GM12878 (cell line): ENCODE measurements around the gene IGSF1. TPM values are rescaled to one million over a fixed set of nuclear protein-coding genes. Genes with fewer than 3 reads are reported as not detected.

ENCODE experiments used
- ATAC-seq: fragments of 200-7000 bp; cut with Tn5 transposase; 3 replicates; pipeline ENCODE4 v1.9.1; 2020; ENCODE audit warnings: mild to moderate bottlenecking, moderate library complexity
- BruUV-seq: library from RNA; stranded (reverse); fragments of 400-500 nt; replicated peaks from 2 replicates; lab custom pipeline; 2021; lab: Mats Ljungman, UMichigan
- CTCF ChIA-PET: fragments of 300-600 bp; sonication (Branson Sonifier 250); formaldehyde crosslinking; extraction: SDS; loops from one replicate; lab custom pipeline; 2021; ENCODE audit warnings: inconsistent platforms; lab: Yijun Ruan, JAX
- POLR2A ChIA-PET: fragments of 350-600 bp; formaldehyde crosslinking; extraction: SDS; loops from one replicate; lab custom pipeline; 2021; ENCODE audit warnings: inconsistent platforms; lab: Charles Lee
- RAD21 ChIA-PET: fragments of 300-600 bp; sonication (Branson Sonifier 250); formaldehyde crosslinking; loops from one replicate; lab custom pipeline; 2023; ENCODE audit warnings: antibody characterized with exemption; ENCODE audit not compliant: unreplicated experiment; lab: Charles Lee
- SMC1A ChIA-PET: fragments of 300-600 bp; sonication (Branson Sonifier 250); formaldehyde crosslinking; loops from one replicate; lab custom pipeline; 2023; ENCODE audit not compliant: unreplicated experiment, uncharacterized antibody; lab: Charles Lee
- DNase-seq: peaks from one replicate; pipeline ENCODE4 v3.0.0-alpha.2; 2011; ENCODE audit warnings: low read depth, low spot score
- FAIRE-seq: peaks from 3 replicates; lab custom pipeline; 2011; peaks lifted over from hg19 to GRCh38; lab: Jason Lieb, UNC
- H2AFZ ChIP-seq: 2 replicates; pipeline ENCODE4 v1.6.0; 2011; ENCODE audit warnings: low read depth, low read length, control low read depth; ENCODE audit not compliant: control insufficient read depth
- H3K27ac ChIP-seq: 2 replicates; pipeline ENCODE4 v1.5.1; 2011; ENCODE audit warnings: control low read depth; ENCODE audit not compliant: control insufficient read depth, insufficient read depth
- H3K27me3 ChIP-seq, 2 experiments: replicated peaks in 1 of 2; 2 replicates each; pipeline versions ENCODE4 v1.6.0 to v1.6.1; 2011; ENCODE audit warnings: low read length in 1 of 2; ENCODE audit not compliant: control insufficient read depth in 2 of 2, insufficient read depth in 2 of 2
- H3K36me3 ChIP-seq, 2 experiments: 2 replicates each; pipeline ENCODE4 v1.5.1; 2011; ENCODE audit warnings: low read length in 1 of 2; ENCODE audit not compliant: control insufficient read depth in 2 of 2, insufficient read depth in 2 of 2
- H3K4me1 ChIP-seq: 2 replicates; pipeline ENCODE4 v1.6.1; 2011; ENCODE audit warnings: mild to moderate bottlenecking, low read length, moderate library complexity, mixed read lengths; ENCODE audit not compliant: control insufficient read depth, insufficient read depth
- H3K4me2 ChIP-seq: 2 replicates; pipeline ENCODE4 v1.6.0; 2011; ENCODE audit warnings: control low read depth; ENCODE audit not compliant: control insufficient read depth, insufficient read depth
- H3K4me3 ChIP-seq: fragments of 200-600 bp; sonication (generic); 2 replicates; pipeline ENCODE4 v1.5.1; 2016
- H3K79me2 ChIP-seq: 2 replicates; pipeline ENCODE4 v1.6.0; 2011; ENCODE audit warnings: low read length; ENCODE audit not compliant: control insufficient read depth, insufficient read depth
- H3K9ac ChIP-seq: 2 replicates; pipeline ENCODE4 v1.8.0; 2011; ENCODE audit warnings: low read length, control low read depth, mixed read lengths; ENCODE audit not compliant: control insufficient read depth, insufficient read depth
- H3K9me3 ChIP-seq: replicated peaks from 3 replicates; pipeline ENCODE4 v1.5.1; 2011; ENCODE audit warnings: mild to moderate bottlenecking, low read length; ENCODE audit not compliant: control insufficient read depth, insufficient read depth
- H4K20me1 ChIP-seq: 2 replicates; pipeline ENCODE4 v1.6.0; 2011; ENCODE audit not compliant: control insufficient read depth, insufficient read depth
- DPF2 ChIP-seq: fragments of 450-650 bp; IDR thresholded peaks from 2 replicates; pipeline ENCODE4 v1.6.1; 2017; ENCODE audit warnings: mild to moderate bottlenecking
- EGR1 ChIP-seq, 2 experiments: IDR thresholded peaks; 1 replicate in 1 of 2; 2 replicates in 1 of 2; pipeline ENCODE4 v1.6.1; 2011 to 2012; ENCODE audit warnings: low read depth in 2 of 2, low read length in 2 of 2, borderline replicate concordance in 1 of 2, mild to moderate bottlenecking in 1 of 2, moderate library complexity in 1 of 2
- EZH2 ChIP-seq: IDR thresholded peaks from 2 replicates; pipeline ENCODE4 v1.6.1; 2012; ENCODE audit warnings: low read depth, mild to moderate bottlenecking, control low read depth, inconsistent platforms, low read length, borderline replicate concordance; ENCODE audit not compliant: control insufficient read depth
- KLF5 ChIP-seq: fragments of 450-650 bp; IDR thresholded peaks from 2 replicates; pipeline ENCODE4 v1.6.1; 2014; ENCODE audit warnings: mild to moderate bottlenecking; ENCODE audit not compliant: partially characterized antibody
- LARP7 ChIP-seq: fragments of 450-650 bp; IDR thresholded peaks from 2 replicates; pipeline ENCODE4 v1.6.1; 2017; ENCODE audit warnings: mild to moderate bottlenecking
- PKNOX1 ChIP-seq: fragments of 450-650 bp; IDR thresholded peaks from 2 replicates; pipeline ENCODE4 v1.6.1; 2016; ENCODE audit warnings: mild to moderate bottlenecking
- POU2F2 ChIP-seq: IDR thresholded peaks from 3 replicates; pipeline ENCODE4 v1.6.1; 2011; ENCODE audit warnings: low read depth, mild to moderate bottlenecking, low read length, borderline replicate concordance
- RB1 ChIP-seq: fragments of 450-650 bp; formaldehyde crosslinking; IDR thresholded peaks from 2 replicates; pipeline ENCODE4 v1.6.1; 2017; ENCODE audit warnings: mild to moderate bottlenecking, borderline replicate concordance
- SMC3 ChIP-seq: IDR thresholded peaks from 2 replicates; pipeline ENCODE4 v1.6.1; 2011; ENCODE audit warnings: low read length, improper control_type of control experiment, borderline replicate concordance
- ZBED1 ChIP-seq: IDR thresholded peaks from 2 replicates; pipeline ENCODE4 v1.6.1; 2016; ENCODE audit warnings: borderline replicate concordance
- WGBS: methylation state at CpG from one replicate; pipeline ENCODE4 v1.1.6; 2016; ENCODE audit warnings: low lambda C conversion rate; ENCODE audit not compliant: insufficient replicate concordance, insufficient coverage; ENCODE audit errors: missing lambda C conversion rate; 5-methylcytosine and 5-hydroxymethylcytosine counted together
- in situ Hi-C: fragments of 300-500 bp; cut with MboI; formaldehyde crosslinking; loops from 9 replicates; pipeline ENCODE4 v1.14.3; 2018; ENCODE audit warnings: mixed read lengths
- intact Hi-C: fragments of 100-400 bp; cut with micrococcal nuclease; formaldehyde crosslinking; loops from one replicate; pipeline ENCODE4 v1.14.2; 2022; ENCODE audit not compliant: unreplicated experiment
- polyA plus RNA-seq, 11 experiments: library from polyadenylated mRNA; depleted of rRNA in 4 of 11; unstranded in 6 of 11; stranded (reverse) in 5 of 11; fragments of >200 nt; fragmentation: Nextera tagmentation in 4 of 11; fragmentation: Illumina TruSeq in 1 of 11; extraction: Ambion mirVana in 4 of 11; extraction: Trizol in 1 of 11; gene quantifications; 1 replicate in 1 of 11; 2 replicates in 10 of 11; pipeline versions ENCODE4 v1.2.1 to v1.2.3, GENCODE V29; 2011 to 2016; ENCODE audit warnings: inconsistent platforms in 2 of 11, missing spikeins in 2 of 11, low read depth in 1 of 11
- total RNA-seq, 4 experiments: library from RNA; depleted of rRNA in 3 of 4; stranded (reverse); fragments of >200 nt in 3 of 4; fragmentation: Illumina TruSeq in 1 of 4; extraction: Trizol in 1 of 4; gene quantifications; 2 replicates each; pipeline versions ENCODE4 v1.2.1 to v1.2.3, GENCODE V29; 2013 to 2021

IGSF1 gene
- total and polyA plus RNA-seq, 10 of the 15 experiments (the other 5 are each of a cell fraction or from before 2014, with no cell fraction given): 0.04 to 0.08 TPM; not detected in 8

DNA sequence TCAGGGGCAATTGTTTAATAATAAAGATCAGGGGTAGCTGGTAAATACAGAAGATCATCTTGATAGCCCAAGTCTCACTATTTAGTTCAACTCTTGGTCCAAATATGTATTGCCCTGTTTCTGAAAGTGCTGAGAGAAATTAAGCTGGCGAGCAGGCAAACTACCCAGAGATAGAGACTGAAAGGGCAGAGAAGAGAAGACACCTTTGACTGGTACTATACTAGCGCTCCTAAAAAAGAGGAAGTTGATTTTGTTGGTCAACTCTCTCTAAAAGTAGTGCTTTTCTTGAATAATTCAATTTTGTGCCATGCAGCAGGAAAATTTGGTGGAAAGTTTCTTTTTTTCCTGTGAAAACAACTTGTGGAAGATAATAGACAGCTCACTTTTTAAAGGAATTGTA, 64.0 kb downstream of the IGSF1 start:
- ChIA-PET CTCF (no interaction called here), RAD21 (no interaction called here), SMC1A (no interaction called here), POLR2A (no interaction called here)
- DNase-seq (no peak), FAIRE-seq (no peak), ATAC-seq (no peak)
- intact Hi-C loops: no loop called here
- no peaks in the 10 kb centered on the region; a peak in 1 of 4 replicates for H3K27me3 ChIP-seq
- H3K27ac ChIP-seq: no peak overlapping the region
- H3K79me2 ChIP-seq: no peaks in the 10 kb centered on the region
- H2AFZ ChIP-seq: no peak overlapping the region
- no peak overlapping the region for H3K4me2 ChIP-seq
- H4K20me1 ChIP-seq: no peaks in the 10 kb centered on the region
- WGBS: 6% methylated on average over 2 of the region's 2 CpGs
- no peaks in the 10 kb centered on the region for H3K4me1 ChIP-seq
- H3K36me3 ChIP-seq: no peaks in the 10 kb centered on the region
- no TSS peak for BruUV-seq
- TF ChIP-seq DPF2 (no peak), PKNOX1 (no peak), RB1 (no peak), ZBED1 (no peak), SMC3 (no peak), KLF5 (no peak), EZH2 (no peak), POU2F2 (no peak), LARP7 (no peak), EGR1 (IDR thresholded peaks at IDR 0.05; ENCODE audit: borderline replicate concordance in 1 of 2, low read depth in 2 of 2, low read length in 2 of 2) (no peak)
- H3K9me3 ChIP-seq: no peaks in the 10 kb centered on the region
- no peak overlapping the region for H3K4me3 ChIP-seq
- in situ Hi-C loops: no loop called here
- H3K9ac ChIP-seq: no peak overlapping the region

Other genes starting within 250 kb of the IGSF1 start
- gene ARHGAP36, start 231.0 kb downstream of the IGSF1 start, total RNA-seq (2014; rRNA removed): not detected in 2 replicates
- gene ARHGAP36, start 231.0 kb downstream of the IGSF1 start, total RNA-seq (2014; rRNA removed; fragmentation: Illumina TruSeq; extraction: Trizol): not detected in 2 replicates
- gene ARHGAP36, start 231.0 kb downstream of the IGSF1 start, total RNA-seq (2021): not detected in 2 replicates
- not detected in 2 replicates for gene ARHGAP36, start 231.0 kb downstream of the IGSF1 start, polyA plus RNA-seq (2011; rRNA removed)
- not detected in 2 replicates for gene ARHGAP36, start 231.0 kb downstream of the IGSF1 start, polyA plus RNA-seq (2014; fragmentation: Illumina TruSeq; extraction: Trizol)
- gene ARHGAP36, start 231.0 kb downstream of the IGSF1 start, polyA plus RNA-seq (2014; fragmentation: Nextera tagmentation; extraction: Ambion mirVana): not detected
- not detected in 2 replicates for gene ARHGAP36, start 231.0 kb downstream of the IGSF1 start, polyA plus RNA-seq (2014; rRNA removed)
- not detected for gene ARHGAP36, start 231.0 kb downstream of the IGSF1 start, polyA plus RNA-seq (2016; fragmentation: Nextera tagmentation; extraction: Ambion mirVana)